Liver (tissue), 3 donors: ENCODE data around the gene GLP1R.

ENCODE experiments used
- EGR1 ChIP-seq, 2 donors: IDR thresholded peaks; 2 replicates each; pipeline ENCODE4 v1.6.1; 2016 to 2018; ENCODE audit warnings: antibody characterized with exemption in 2 of 2, low read depth in 2 of 2
- YY1 ChIP-seq: IDR thresholded peaks from 2 replicates; pipeline ENCODE4 v1.6.1; 2016; ENCODE audit warnings: antibody characterized with exemption, mild to moderate bottlenecking
- TF ChIP-seq, protein P1 (sequence below): fragments of 150-350 bp; IDR thresholded peaks from 2 replicates; pipeline ENCODE4 v1.5.1; 2017; ENCODE audit warnings: improper control_type of control experiment, low read depth, low read length; ENCODE audit not compliant: missing input control
- TF ChIP-seq, protein P2 (sequence below): IDR thresholded peaks from 2 replicates; pipeline ENCODE4 v1.6.1; 2016; ENCODE audit warnings: antibody characterized with exemption
- TF ChIP-seq, protein P3 (sequence below): IDR thresholded peaks from 2 replicates; pipeline ENCODE4 v1.6.1; 2016; ENCODE audit warnings: antibody characterized with exemption, mild to moderate bottlenecking
- donor health status: healthy.
- donor health status: healthy.

DNA sequence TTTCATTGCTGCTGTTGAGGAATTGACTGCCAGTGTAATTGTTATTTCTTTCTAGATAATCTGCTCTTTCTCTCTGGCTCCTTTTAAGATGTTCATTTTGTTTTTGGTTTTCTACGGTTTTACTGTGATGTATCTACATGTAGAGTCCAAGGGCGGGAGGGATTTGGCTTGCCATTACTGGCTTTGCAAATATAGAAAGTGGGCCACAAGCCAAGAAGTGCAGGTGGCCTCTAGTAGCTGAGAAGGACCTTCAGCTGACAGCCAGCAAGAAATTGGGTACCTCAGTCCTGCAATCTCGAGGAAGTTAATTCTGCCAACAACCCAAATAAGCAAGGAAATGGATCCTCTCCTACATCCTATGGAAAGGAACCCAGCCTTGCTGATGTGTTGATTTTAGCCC, 42.8 kb upstream of the GLP1R start:
- TF ChIP-seq, protein P1, sequence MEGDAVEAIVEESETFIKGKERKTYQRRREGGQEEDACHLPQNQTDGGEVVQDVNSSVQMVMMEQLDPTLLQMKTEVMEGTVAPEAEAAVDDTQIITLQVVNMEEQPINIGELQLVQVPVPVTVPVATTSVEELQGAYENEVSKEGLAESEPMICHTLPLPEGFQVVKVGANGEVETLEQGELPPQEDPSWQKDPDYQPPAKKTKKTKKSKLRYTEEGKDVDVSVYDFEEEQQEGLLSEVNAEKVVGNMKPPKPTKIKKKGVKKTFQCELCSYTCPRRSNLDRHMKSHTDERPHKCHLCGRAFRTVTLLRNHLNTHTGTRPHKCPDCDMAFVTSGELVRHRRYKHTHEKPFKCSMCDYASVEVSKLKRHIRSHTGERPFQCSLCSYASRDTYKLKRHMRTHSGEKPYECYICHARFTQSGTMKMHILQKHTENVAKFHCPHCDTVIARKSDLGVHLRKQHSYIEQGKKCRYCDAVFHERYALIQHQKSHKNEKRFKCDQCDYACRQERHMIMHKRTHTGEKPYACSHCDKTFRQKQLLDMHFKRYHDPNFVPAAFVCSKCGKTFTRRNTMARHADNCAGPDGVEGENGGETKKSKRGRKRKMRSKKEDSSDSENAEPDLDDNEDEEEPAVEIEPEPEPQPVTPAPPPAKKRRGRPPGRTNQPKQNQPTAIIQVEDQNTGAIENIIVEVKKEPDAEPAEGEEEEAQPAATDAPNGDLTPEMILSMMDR, result no peak
- TF ChIP-seq EGR1 (IDR thresholded peaks at IDR 0.05; ENCODE audit: low read depth in 2 of 2) (no peak), YY1 (no peak)
- TF ChIP-seq, protein P2, sequence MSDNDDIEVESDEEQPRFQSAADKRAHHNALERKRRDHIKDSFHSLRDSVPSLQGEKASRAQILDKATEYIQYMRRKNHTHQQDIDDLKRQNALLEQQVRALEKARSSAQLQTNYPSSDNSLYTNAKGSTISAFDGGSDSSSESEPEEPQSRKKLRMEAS, result no peak
- TF ChIP-seq, protein P3, sequence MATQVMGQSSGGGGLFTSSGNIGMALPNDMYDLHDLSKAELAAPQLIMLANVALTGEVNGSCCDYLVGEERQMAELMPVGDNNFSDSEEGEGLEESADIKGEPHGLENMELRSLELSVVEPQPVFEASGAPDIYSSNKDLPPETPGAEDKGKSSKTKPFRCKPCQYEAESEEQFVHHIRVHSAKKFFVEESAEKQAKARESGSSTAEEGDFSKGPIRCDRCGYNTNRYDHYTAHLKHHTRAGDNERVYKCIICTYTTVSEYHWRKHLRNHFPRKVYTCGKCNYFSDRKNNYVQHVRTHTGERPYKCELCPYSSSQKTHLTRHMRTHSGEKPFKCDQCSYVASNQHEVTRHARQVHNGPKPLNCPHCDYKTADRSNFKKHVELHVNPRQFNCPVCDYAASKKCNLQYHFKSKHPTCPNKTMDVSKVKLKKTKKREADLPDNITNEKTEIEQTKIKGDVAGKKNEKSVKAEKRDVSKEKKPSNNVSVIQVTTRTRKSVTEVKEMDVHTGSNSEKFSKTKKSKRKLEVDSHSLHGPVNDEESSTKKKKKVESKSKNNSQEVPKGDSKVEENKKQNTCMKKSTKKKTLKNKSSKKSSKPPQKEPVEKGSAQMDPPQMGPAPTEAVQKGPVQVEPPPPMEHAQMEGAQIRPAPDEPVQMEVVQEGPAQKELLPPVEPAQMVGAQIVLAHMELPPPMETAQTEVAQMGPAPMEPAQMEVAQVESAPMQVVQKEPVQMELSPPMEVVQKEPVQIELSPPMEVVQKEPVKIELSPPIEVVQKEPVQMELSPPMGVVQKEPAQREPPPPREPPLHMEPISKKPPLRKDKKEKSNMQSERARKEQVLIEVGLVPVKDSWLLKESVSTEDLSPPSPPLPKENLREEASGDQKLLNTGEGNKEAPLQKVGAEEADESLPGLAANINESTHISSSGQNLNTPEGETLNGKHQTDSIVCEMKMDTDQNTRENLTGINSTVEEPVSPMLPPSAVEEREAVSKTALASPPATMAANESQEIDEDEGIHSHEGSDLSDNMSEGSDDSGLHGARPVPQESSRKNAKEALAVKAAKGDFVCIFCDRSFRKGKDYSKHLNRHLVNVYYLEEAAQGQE, result no peak
